Right atrium auricular region (tissue), 2 donors: Measurements from ENCODE around the gene ZBTB46. TPM values are rescaled to one million over a fixed set of nuclear protein-coding genes. Genes with fewer than 3 reads are reported as not detected.

Experiments
- DNase-seq: peaks from one replicate; pipeline ENCODE4 v3.0.0-alpha.2; 2019; ENCODE audit warnings: low spot score
- H3K27ac ChIP-seq, 2 donors: fragments of 200-600 bp; sonication (generic); 1 replicate in 1 of 2; 2 replicates in 1 of 2; pipeline ENCODE4 v1.5.1; 2016 to 2019
- H3K27me3 ChIP-seq, 2 donors: fragments of 200-600 bp; sonication (generic); one replicate each; pipeline versions ENCODE4 v1.5.1 to v1.6.0; 2017 to 2019
- H3K36me3 ChIP-seq: fragments of 200-600 bp; sonication (generic); one replicate; pipeline ENCODE4 v1.5.1; 2016
- H3K4me1 ChIP-seq, 2 donors: fragments of 200-600 bp; sonication (generic); one replicate each; pipeline versions ENCODE4 v1.5.1 to v1.6.0; 2017 to 2019
- H3K4me3 ChIP-seq, 2 donors: fragments of 200-600 bp; sonication (generic); 1 replicate in 1 of 2; 2 replicates in 1 of 2; pipeline ENCODE4 v1.5.1; 2017 to 2019; ENCODE audit warnings: mild to moderate bottlenecking in 1 of 2, moderate library complexity in 1 of 2
- H3K9me3 ChIP-seq, 2 donors: fragments of 200-600 bp; sonication (generic); one replicate each; pipeline ENCODE4 v1.5.1; 2019
- total RNA-seq, 2 donors: library from RNA; depleted of rRNA; stranded (reverse); fragments of >200 nt; gene quantifications; one replicate each; pipeline ENCODE4 v1.1.0, GENCODE V29; 2016
- TF ChIP-seq, protein P1 (sequence below), 2 donors: fragments of 200-600 bp; sonication (generic); IDR thresholded peaks; one replicate each; pipeline ENCODE4 v1.5.1; 2019; ENCODE audit warnings: antibody characterized with exemption in 2 of 2

The ZBTB46 gene
- total RNA-seq, 2 donors from 2014 or later: 12.2 to 17.8 TPM

GRCh38 chr20:63840405-63840828 is 9.4 kb upstream of the ZBTB46 start:
- H3K36me3 ChIP-seq: no peaks in the 10 kb centered on the region
- no peak for DNase-seq
- peaks cover 0 to 20% of the 10 kb centered on the region in 2 donors for H3K4me1 ChIP-seq
- H3K27me3 ChIP-seq: no peaks in the 10 kb centered on the region
- TF ChIP-seq, protein P1, sequence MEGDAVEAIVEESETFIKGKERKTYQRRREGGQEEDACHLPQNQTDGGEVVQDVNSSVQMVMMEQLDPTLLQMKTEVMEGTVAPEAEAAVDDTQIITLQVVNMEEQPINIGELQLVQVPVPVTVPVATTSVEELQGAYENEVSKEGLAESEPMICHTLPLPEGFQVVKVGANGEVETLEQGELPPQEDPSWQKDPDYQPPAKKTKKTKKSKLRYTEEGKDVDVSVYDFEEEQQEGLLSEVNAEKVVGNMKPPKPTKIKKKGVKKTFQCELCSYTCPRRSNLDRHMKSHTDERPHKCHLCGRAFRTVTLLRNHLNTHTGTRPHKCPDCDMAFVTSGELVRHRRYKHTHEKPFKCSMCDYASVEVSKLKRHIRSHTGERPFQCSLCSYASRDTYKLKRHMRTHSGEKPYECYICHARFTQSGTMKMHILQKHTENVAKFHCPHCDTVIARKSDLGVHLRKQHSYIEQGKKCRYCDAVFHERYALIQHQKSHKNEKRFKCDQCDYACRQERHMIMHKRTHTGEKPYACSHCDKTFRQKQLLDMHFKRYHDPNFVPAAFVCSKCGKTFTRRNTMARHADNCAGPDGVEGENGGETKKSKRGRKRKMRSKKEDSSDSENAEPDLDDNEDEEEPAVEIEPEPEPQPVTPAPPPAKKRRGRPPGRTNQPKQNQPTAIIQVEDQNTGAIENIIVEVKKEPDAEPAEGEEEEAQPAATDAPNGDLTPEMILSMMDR (IDR thresholded peaks at IDR 0.05): no peak
- no peak overlapping the region for H3K4me3 ChIP-seq
- no peaks in the 10 kb centered on the region for H3K9me3 ChIP-seq
- H3K27ac ChIP-seq: no peak overlapping the region

DNA sequence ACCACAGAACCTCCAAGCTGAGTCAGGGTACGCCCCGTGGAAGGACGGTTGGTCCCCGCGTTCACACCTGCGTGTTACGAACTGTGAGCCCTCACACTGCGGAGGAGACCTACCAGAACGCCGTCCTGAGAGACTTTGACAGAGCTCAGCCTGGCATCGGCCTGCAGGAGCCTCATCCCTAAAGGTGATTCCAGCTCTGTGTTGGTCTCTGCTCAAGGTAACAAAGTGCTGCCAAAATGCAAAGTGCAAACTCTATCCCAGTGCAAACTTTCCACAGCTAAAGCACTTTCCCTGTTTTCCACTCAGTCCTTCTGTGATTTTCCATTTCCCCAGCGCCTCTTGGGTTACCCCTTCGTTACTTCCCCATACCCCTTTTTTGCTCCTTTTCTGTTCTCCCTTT is 8.6 kb upstream of the ZBTB46 start:
- Histone ChIP-seq H3K27ac (no peak overlapping the region), H3K9me3 (no peaks in the 10 kb centered on the region), H3K27me3 (no peaks in the 10 kb centered on the region), H3K36me3 (no peaks in the 10 kb centered on the region), H3K4me3 (no peak overlapping the region), H3K4me1 (peaks cover 0 to 20% of the 10 kb centered on the region in 2 donors)
- no peak for DNase-seq
- TF ChIP-seq, protein P1 (IDR thresholded peaks at IDR 0.05): no peak

DNA sequence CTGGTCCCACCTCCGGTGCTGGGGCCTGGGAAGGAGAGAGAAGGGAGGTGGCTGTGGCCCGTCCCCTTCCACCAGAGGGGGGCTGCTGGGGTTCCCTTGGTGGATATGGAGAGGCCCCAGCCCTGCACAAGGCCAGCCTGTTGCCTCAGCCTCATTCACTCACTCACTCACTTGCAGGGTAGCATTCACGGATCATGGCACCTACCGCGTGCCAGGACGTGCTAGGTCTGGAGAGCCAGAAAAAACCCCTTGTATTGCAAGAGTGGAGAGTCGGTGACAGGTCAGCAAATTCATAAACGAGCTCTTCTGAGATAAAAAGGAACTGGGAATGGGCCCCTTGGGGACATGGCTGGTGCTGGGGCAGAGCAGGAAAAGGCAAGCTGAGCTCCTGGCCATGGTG is 6.4 kb upstream of the ZBTB46 start:
- Histone ChIP-seq H3K36me3 (no peaks in the 10 kb centered on the region), H3K27me3 (no peaks in the 10 kb centered on the region), H3K27ac (no peak overlapping the region), H3K9me3 (no peaks in the 10 kb centered on the region), H3K4me3 (no peak overlapping the region), H3K4me1 (peaks cover 0 to 32% of the 10 kb centered on the region in 2 donors)
- no peak for DNase-seq
- TF ChIP-seq, protein P1 (IDR thresholded peaks at IDR 0.05): no peak

DNA sequence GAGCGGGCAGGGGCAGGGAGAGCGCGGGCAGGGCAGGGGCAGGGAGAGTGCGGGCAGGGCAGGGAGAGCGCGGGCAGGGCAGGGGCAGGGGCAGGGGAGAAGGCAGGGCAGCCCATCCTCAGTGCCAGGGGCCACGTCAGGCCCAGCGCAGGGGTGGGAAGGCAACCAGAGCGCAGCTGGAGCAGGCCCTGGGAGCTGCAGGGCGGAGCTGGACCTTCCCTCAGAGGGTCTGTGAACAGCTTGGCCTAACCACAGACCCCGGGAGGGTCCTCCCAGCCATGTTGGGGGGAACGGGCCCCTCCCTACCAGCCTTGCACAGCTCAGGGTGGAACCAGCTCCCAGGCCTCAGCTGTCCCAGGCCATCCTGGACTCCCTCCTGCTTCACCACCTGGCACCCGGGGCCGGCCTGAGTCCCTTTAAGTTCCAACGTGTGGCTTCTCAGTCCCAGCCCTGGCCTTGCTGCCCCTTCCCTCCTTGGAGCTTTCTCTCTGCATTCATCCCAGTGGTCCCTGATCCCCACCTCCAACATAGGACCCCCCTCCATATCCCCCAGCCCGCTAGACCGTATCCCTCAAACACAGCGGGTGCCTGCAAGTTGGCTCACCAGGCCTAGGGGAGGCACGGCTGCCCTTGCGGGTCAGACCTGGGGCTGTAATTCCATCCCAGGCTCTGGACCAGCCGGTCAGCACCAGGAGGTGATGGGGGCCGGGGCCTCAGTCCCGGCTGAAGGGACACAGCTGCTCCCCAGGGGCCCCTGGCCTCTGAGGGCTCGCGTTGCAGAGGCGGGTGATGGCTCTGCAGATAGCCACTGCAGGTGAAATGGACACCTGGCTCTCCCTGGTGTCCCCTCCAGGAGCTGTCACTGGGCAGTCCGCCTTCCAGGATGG is 5.6 kb upstream of the ZBTB46 start:
- H3K9me3 ChIP-seq: no peaks in the 10 kb centered on the region
- TF ChIP-seq, protein P1 (IDR thresholded peaks at IDR 0.05): no peak
- no peak for DNase-seq
- no peak overlapping the region for H3K27ac ChIP-seq
- no peaks in the 10 kb centered on the region for H3K27me3 ChIP-seq
- peaks cover 0 to 39% of the 10 kb centered on the region in 2 donors for H3K4me1 ChIP-seq
- H3K4me3 ChIP-seq: no peak overlapping the region
- no peaks in the 10 kb centered on the region for H3K36me3 ChIP-seq

- TF ChIP-seq, protein P1 (IDR thresholded peaks at IDR 0.05): no peak
- H3K27me3 ChIP-seq: no peaks in the 10 kb centered on the region
- peak overlapping the region; percentile 69 to 73 for H3K27ac ChIP-seq
- H3K36me3 ChIP-seq: no peaks in the 10 kb centered on the region
- H3K4me1 ChIP-seq: peaks cover 0 to 39% of the 10 kb centered on the region in 2 donors
- DNase-seq: peak; percentile 96
- peak overlapping the region in 1 of 2 donors; percentile 9 for H3K4me3 ChIP-seq
- no peaks in the 10 kb centered on the region for H3K9me3 ChIP-seq
Observed at GRCh38 chr20:63835021-63835858, 4.2 kb upstream of the ZBTB46 start.
